COLO668 (cell line): Measurements from ENCODE around the gene ATRNL1.
"Not testable (repeated sequence)": the region's sequence is repeated elsewhere in the genome, so short reads cannot be mapped to it uniquely, and the experiment has no call there.

ENCODE experiments used
- DNase-seq: peaks from one replicate; lab custom pipeline; 2025; ENCODE audit not compliant: unreplicated experiment; lab: John Stamatoyannopoulos, UW

ATRNL1 gene

GRCh38 chr10:115417585-115418265 is 324.6 kb downstream of the ATRNL1 start:
- peak; percentile 0 for DNase-seq

GRCh38 chr10:115422624-115423023 is 329.5 kb downstream of the ATRNL1 start:
- no peak for DNase-seq

- no peak for DNase-seq
These were observed 334.4 kb downstream of the ATRNL1 start for GRCh38 chr10:115427611-115428010.

GRCh38 chr10:115432188-115432819 is 339.1 kb downstream of the ATRNL1 start:
- no peak for DNase-seq

- no peak for DNase-seq
These were observed 343.8 kb downstream of the ATRNL1 start for GRCh38 chr10:115436999-115437398.

- no peak for DNase-seq
These were observed 348.9 kb downstream of the ATRNL1 start for GRCh38 chr10:115441907-115442545.

GRCh38 chr10:115456812-115457211 is 363.6 kb downstream of the ATRNL1 start:
- no peak for DNase-seq

- no peak for DNase-seq
These were observed 390.1 kb downstream of the ATRNL1 start for GRCh38 chr10:115483294-115483693.

- DNase-seq: no peak
These were observed 398.5 kb downstream of the ATRNL1 start for GRCh38 chr10:115491526-115492140.

GRCh38 chr10:115503546-115503945 is 410.4 kb downstream of the ATRNL1 start:
- no peak for DNase-seq

- no peak for DNase-seq
These were observed 421.7 kb downstream of the ATRNL1 start for GRCh38 chr10:115514895-115515294.

- DNase-seq: no peak
These were observed 432.0 kb downstream of the ATRNL1 start for GRCh38 chr10:115525141-115525540.

GRCh38 chr10:115527682-115528081 is 434.5 kb downstream of the ATRNL1 start:
- not testable (repeated sequence) for DNase-seq

GRCh38 chr10:115536401-115536800 is 443.2 kb downstream of the ATRNL1 start:
- not testable (repeated sequence) for DNase-seq

- no peak for DNase-seq
These were observed 446.1 kb downstream of the ATRNL1 start for GRCh38 chr10:115539142-115539762.

GRCh38 chr10:115555887-115556402 is 462.8 kb downstream of the ATRNL1 start:
- DNase-seq: no peak

- no peak for DNase-seq
These were observed 465.1 kb downstream of the ATRNL1 start for GRCh38 chr10:115558252-115558651.

- no peak for DNase-seq
These were observed 473.7 kb downstream of the ATRNL1 start for GRCh38 chr10:115566867-115567266.

- DNase-seq: no peak
These were observed 479.7 kb downstream of the ATRNL1 start for GRCh38 chr10:115572740-115573455.

GRCh38 chr10:115580239-115580638 is 487.1 kb downstream of the ATRNL1 start:
- no peak for DNase-seq
